HG02840 (cell line): ENCODE data around the gene ZNF722.
"Not testable (repeated sequence)": the region's sequence is repeated elsewhere in the genome, so short reads cannot be mapped to it uniquely, and the experiment has no call there.

Experiments used
- ATAC-seq: cut with Tn5 transposase; IDR thresholded peaks from one replicate; pipeline ENCODE4 v1.9.1; 2021; ENCODE audit warnings: mild to moderate bottlenecking, moderate library complexity, moderate number of reproducible peaks; ENCODE audit not compliant: unreplicated experiment, low FRiP score

Gene ZNF722

DNA sequence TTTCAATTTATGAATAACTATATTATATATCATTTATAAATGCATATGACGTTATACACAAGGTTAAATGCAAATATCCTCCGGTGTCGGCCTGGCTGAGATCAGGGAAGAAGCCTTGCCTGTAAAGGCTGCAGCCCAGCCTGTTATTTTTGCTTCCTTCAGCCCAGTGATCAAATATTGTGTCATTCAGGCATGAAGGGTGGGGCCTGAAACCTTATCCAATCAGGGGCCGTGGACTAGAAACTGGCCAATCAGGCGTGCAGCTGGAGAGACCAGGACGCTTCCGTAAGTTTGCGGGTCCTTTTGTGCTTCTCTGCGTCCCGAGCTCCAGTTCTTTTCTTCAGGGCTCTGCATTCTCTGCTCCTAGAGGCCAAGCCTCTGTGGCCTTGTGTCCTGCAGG lies at the start of gene ZNF722:
Gene ZNF722, plus strand, starts transcription at position 301 of the 400 bp plus-strand sequence. CDS start 113 bp downstream, outside the sequence.
- no peak for ATAC-seq

DNA sequence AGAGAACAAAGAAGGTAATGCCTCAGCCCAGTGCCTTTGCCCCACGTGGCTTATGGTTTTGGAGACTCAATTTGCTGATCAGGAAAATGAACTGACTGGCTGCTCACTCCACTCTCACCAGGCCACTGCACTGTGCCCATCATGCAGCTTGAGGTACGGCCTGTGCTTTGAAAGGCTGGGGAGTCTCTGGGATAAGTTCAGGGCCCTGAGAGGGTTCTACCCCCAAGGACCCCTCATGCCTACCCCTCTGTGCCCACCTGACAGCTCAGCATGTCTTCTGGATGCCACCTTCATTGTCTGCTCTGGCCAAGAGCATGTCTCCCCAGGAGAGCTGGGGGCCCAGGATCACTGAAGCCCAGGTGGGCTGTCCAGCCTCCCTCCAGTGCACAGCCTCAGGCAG lies 45.5 kb upstream of the ZNF722 start:
- ATAC-seq = no peak

DNA sequence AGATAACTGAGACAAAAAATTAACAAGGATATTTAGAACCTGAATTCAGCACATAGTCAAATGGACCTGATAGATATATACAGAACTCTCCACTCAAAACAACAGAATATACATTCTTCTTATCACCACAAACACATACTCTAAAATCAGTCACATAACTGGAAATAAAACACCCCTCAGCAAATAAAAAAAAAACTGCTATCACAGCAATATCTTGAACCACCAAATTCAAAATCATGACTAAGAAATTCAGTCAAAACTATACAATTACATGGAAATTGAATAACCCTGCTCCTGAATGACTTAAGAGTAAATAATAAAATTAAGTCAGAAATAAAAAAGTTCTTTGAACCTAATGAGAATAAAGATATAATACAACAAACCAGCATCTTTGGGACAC lies 30.0 kb upstream of the ZNF722 start:
- no peak for ATAC-seq

DNA sequence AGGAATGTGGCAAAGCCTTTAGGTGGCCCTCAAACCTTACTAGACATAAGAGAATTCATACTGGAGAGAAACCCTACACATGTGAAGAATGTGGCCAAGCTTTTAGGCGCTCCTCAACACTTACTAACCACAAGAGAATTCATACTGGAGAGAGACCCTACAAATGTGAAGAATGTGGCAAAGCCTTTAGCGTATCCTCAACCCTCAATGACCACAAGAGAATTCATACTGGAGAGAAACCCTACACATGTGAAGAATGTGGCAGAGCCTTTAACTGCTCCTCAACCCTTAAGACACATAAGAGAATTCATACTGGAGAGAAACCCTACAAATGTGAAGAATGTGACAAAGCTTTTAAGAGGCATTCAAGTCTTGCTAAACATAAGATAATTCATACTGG lies 16.8 kb downstream of the ZNF722 start:
- not testable (repeated sequence) for ATAC-seq

DNA sequence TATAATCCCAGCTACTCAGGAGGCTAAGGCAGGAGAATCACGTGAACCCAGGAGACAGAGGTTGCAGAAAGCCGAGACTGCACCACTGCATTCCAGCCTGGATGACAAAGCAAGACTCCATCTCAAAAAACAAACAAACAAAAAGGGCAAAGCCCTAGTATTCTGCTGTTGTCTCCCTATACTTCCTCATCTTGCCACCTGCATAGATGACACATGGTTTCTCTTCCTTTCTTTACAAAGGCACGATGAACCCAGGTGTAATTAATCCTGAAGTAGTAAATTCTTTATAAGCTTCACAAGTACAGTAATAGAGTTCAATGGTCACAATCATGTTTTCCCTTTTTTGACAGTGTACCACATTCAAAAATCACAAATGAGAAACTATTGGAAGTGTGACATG lies 36.7 kb downstream of the ZNF722 start:
- ATAC-seq = no peak

DNA sequence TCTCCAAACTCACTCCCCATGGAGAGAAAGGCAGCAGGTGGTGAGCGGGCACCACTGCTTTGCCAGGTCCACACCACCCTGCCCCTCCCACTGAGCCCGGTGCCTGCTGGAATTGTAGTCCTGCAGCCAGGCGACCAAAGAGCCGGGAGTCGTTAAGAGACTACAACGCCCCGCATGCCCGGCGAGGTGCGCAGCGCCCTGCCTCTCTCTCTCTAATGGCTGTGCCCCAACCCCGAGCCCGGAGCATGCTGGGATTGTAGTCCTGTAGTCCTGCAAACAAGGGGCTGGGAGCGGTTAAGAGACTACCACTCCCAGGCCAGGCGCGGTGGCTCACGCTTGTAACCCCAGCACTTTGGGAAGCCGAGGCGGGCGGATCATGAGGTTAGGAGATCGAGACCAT lies 38.4 kb downstream of the ZNF722 start:
- ATAC-seq = no peak

DNA sequence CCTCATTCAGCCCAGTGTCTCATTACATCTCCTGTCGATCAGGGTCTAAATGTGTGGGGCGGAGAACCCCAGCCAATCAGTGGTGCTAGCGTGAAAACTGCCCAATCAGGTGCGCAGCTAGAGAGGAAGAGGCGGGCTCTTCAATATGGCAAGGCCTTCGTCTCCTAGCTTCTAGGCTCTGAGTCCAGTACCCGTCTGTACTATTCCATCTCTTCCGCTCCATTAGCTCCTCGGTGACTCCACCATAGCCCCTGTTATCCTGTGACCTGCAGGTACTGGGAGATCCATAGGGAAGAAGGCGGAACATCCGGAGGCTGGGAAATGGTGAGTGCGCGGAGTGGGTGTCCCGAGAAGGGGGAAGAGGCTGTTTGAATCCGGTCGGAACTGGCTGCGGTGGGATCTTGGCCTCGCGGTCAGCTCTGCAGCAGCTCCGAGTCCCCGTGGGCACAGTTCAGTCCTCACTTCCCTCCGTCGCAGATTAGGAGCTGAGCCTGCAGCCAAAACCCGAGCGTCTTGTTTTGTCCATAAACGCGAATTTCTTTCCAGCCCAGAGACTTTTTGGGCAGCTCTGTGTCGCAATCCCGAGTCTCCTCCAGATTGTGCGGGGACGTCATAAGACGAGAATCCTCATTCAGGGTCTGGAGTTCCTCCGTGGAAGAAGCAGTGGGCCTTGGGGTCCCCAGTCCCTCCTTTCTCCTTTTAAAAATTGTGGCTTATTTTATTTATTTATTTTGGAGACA lies 46.8 kb downstream of the ZNF722 start, which contains the start of gene ZNF727:
Gene ZNF727, plus strand, starts transcription at position 134 of the 740 bp plus-strand sequence. Its CDS starts 188 bp downstream, at position 322.
- no peak for ATAC-seq

DNA sequence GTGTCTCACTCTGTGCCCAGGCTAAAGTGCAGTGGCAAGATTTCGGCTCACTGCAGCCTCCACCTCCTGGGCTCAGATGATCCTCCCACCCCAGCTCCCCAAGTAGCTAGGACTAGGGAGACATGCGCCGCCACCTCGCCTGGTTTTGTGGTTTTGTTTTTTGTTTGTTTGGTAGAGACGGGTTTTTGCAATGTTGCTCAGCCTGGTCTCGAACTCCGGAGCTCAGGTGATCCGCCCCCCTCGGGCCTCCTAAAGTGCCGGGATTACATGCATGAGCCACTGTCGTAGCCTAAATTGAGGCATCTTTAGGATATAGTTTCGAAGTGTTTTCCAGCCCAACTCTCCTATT lies 47.4 kb downstream of the ZNF722 start:
- no peak for ATAC-seq
